Endothelial cell of hepatic sinusoid (primary cell): Measurements from ENCODE around the gene CNIH3.

ENCODE experiments used
- in situ Hi-C: cut with HindIII; loops from 2 replicates; pipeline ENCODE4 v1.10.0; 2017; ENCODE audit warnings: low sequenced_read_pairs

The CNIH3 gene

GRCh38 chr1:224713228-224713627 lies 97.1 kb downstream of the CNIH3 start:
- in situ Hi-C loops = no loop called here

DNA sequence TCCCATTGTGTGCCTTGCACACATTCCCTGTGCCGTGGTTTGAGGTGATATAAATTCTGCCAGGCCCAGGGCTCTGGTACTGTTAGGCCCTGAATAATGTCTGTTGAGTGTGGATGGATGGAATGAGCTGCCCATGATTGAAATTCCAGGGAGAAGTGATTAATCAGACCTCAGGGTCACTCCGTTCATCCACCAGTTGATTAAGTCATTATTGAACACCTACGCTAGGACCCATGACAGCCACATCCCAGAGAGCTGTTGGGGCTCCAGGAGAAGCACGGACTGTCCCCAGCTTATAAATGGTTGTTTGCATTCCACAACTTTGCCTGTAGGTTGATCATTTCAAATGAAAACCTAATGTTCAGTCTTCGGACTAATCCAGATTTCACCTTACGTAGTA lies 98.4 kb downstream of the CNIH3 start:
- in situ Hi-C loops = no loop called here

GRCh38 chr1:224718470-224719053 lies 102.4 kb downstream of the CNIH3 start:
- in situ Hi-C loops = no loop called here

- in situ Hi-C loops = no loop called here
These were observed 103.6 kb downstream of the CNIH3 start for GRCh38 chr1:224719716-224720115.

DNA sequence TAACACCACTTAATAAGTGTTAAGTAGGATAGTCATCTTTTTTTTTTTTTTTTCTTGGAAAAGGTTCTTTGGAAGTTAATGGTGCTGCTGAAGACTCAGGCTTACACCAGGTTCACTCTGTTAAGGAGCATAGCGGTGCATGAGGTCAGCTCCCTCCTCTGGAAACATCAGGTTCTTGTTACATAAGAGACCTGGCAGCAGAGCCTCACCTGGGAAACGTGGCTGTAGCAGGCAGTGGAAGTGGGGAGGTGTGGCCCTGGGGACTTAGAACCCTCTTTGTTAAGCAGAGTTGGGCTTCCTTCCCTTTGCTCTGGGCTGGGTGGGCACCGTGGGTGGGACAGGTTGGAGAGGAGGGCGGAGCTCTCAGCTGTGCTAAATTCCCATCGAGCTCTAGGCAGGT lies 104.1 kb downstream of the CNIH3 start:
- in situ Hi-C loops = no loop called here

DNA sequence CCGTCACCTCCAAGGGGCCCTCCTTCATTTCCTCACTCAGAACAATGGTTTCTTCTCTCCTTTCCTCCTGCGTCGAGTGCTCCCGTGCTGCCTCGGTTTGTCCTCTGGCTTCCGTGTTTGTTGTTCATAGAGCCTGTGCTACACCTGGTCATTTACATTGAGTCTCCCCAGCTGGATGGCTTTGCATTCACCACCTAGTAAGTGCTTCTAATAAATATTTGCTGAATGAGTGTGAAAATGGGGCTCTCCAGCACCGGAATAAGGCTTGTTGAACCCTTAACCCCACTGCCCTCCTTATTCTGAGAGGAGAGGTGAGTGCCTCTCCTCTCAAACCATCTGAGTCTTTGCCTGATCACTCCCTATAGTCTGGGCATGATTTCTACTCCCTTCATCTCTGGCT lies 104.9 kb downstream of the CNIH3 start:
- in situ Hi-C loops = no loop called here

- in situ Hi-C loops = no loop called here
These were observed 106.7 kb downstream of the CNIH3 start for GRCh38 chr1:224722838-224723237.

GRCh38 chr1:224724566-224724965 lies 108.4 kb downstream of the CNIH3 start:
- in situ Hi-C loops = no loop called here

DNA sequence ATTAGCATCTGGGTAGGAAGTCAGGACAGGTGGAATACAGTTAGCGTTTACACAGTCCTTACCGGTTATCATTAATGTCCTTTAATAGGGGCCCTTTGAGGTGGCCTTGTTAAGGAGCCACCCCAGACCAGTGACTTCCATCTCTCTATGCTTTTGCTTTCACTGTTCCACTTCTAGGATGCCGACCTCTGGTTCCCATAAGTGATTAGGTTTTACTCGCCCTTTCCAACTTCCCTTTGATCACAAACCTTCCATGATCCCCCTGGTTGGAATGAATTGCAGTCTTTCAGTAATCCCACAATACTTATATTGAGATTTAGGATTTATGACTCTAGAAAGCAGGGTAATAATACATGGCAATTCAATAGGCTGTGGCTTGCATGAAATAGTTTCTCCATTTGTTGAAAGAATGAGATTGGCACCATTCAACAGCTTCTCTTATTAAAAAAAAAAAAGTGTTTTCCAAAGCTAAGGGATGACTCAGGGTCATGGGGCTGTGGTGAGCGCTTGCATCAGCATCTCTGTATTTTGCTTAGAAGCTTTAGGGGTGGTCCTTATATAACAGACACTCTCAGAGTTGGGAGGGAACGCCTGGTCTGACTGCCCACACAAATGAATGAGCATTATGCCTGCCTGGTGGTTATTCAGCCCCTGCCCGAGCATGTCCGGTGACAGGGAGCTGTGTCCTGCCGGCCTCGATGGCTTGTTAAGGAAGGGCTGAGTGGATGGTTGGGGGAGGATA lies 110.5 kb downstream of the CNIH3 start:
- in situ Hi-C loops = no loop called here

DNA sequence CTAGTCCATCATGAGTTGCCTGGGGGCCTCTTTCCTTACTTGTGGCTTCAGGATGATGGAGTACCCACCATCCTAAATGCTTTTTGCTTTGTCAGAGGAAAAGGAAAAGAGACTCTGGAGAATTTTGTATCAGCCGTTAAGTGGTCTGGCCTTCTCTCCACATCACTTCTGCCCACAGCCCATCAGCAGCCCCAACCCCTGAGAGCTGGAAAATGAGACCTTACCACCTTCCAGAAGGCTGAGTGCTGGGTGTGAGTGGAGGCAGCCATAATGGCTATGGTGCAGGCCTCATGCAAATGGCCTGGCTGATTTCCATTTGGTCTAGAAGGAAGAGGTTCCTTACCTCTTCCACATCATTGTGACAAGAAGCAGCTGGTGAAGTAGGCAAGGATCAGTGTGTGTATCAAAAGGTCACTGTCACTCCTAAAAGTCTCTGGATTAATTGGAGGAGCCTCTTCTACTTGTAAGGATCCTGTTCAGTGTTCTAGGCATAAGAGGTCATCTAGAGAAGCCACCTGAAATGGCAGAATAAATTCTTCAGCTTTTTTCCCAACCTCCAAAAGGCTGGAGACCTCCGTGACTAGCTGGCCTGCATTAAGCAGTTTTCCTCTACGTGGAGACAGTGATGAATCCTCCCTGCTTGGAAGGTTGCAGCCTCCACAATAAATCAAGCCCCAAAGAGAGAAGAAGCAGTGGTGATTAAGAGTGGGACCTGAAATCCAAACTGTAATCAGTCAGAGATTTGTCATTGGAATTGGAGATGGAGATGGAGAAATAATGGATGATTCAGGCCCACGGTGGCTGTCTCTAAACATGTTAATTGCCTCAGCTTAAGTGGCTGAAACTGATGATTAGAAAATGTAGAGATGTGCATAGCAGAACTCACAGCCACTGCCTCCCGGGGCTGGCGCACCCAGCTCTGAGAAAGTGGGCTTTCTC lies 111.5 kb downstream of the CNIH3 start:
- in situ Hi-C loops = no loop called here

DNA sequence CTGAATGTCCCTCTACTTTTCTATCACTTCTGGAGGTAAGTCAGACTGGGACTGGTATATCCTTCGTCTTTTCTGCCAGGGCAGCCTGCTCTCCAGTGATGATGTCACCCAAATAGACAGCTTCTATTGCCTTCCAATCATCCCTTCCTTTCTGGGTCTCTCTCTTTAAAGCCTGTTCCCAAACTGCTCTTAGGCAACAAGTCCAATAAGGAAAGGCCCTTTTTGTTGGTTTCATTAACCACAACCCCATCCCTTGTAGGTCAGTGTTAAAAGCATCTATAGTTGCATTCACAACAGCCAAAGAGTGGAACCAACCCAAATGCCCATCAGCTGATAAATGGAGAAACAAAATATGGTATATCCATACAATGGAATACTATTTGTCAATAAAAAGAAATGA lies 114.4 kb downstream of the CNIH3 start:
- in situ Hi-C loops = no loop called here

- in situ Hi-C loops = no loop called here
These were observed 114.8 kb downstream of the CNIH3 start for GRCh38 chr1:224730965-224731364.

DNA sequence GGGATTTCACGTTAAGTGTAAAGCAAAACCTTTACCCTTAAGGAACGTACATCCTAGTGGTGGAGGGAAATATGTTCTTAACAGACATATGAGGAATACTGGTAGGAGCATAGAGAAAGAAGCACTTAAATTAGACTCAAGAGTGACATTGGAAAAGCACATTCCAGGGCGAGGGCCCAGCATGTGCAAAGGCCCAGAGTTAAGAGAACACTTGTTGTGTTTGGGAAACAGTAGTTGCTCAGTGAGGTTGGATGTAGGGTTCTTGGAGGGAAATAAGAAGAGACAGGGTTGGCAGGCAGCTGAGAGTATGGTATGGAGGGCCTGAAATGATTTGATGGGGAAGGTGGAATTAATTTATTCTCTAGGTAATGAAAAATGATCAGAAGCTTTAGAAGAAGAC lies 115.5 kb downstream of the CNIH3 start:
- in situ Hi-C loops = no loop called here

DNA sequence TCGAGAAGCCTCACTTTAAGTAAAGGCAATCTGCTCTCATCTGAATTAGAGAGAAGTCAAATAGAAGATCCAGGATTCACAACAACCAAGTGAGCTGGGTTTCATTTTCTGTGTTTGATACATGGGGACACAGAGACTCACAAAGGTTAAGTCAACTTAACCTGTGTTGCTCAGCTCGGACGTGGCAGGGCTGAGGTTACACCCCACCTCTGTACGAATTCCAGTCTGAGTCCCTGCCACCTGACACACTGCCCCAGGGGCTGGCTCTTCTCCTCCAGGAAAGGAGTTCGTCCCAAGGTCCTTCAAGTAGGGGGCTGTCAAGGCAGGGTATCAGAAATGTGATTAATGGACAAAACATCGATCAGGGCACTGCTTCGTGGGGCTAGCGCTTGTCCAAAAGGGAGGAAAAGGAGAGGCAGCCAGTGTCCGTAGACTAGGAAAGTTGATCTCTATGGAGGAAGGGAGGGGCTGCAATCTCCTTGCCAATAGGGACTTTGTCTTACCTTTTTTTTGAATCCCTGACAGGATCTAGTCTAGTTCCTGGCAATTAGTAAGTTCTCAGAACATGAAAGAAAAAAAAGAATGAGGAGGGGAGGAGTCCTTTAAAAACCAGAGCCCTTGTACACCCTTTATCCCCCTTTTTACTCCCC lies 116.4 kb downstream of the CNIH3 start:
- in situ Hi-C loops = no loop called here

DNA sequence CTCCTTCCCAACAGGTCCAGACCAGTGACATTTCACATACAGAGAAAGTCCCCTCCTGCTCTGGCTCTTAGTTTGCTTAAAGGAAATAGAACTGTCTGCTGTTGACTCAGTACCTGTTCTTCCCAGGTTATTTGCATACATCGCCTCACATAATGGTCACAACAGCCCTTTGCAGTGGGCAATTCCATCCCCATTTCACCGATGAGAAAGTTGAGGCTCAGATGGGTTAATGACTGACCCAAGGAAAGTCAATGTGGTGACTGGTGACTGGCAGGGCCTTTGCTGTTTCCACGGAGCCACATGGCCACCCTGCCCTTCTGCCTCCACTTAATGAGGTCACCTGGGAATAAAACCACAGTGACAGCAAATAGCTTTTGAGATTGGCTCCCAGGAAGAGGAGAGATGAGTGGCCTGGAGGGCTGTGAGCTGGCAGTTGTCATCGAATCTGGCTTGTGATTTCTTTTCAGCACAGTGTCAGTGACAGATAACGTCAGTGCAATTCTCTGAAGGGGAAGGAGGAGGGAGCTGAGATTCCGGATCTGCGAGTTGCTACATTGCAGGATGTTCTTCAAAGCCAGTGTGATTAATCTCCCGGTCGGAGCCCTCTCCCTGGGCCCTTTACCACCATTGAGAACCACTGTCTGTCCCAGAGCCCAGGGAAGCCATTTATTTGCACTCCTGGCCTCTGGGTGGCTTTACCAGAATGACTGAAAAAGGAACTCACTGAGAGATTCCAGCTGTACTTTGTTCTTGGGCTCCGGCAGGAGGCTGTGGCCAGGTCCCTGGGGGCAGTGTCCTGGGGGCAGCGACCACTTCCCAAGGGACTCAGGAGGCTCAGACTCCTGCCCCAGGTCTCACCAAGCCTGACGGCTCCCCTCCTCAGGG lies 117.2 kb downstream of the CNIH3 start:
- in situ Hi-C loops = no loop called here

DNA sequence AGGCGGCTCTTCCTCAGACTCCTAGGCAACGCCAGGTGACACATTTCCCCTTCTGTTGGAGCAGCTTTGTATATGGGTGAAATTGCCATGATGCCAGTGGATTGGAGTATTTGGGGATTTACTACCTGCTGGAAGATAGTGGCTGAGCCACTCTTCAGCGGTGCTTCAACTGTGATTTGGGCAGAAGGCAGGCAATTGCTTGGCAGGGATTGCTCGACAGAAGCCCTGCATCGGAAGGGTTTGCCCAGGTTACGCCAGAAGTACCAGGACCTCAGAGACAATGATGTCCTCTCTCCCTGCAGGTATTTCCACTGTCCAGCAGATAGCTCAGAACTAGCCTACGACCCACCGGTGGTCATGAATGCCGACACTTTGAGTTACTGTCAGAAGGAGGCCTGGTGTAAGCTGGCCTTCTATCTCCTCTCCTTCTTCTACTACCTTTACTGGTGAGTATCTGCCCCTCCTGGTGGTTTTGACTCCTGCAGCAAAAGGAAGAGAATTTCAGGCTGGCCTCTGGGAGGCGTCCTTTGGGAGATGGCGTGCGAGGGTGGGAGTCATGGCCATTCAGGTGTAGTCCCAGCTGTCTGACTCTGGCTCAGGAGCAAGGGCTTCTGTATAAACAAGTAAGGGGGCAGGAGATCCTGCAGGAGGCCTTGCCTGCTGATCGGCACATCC lies 118.3 kb downstream of the CNIH3 start:
- in situ Hi-C loops = no loop called here

DNA sequence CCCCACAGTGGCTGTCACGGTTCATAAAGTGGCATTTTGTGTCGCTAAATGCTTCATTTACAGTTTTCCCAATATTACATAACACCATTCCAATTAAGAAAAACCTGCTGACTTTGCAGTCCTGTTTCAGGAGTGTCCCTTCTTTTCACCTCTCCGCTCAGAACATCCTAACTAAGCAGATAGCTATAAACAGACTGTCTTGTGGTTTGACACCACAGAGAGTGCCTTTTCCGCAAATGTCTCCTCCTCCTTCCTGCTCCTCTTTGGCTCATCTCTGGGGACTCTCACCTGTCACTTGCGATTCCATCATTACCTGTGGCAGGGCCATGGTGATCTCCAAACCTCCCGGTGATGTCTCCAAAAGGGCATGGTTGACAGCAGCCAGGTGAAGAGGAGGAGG lies 119.0 kb downstream of the CNIH3 start:
- in situ Hi-C loops = no loop called here

DNA sequence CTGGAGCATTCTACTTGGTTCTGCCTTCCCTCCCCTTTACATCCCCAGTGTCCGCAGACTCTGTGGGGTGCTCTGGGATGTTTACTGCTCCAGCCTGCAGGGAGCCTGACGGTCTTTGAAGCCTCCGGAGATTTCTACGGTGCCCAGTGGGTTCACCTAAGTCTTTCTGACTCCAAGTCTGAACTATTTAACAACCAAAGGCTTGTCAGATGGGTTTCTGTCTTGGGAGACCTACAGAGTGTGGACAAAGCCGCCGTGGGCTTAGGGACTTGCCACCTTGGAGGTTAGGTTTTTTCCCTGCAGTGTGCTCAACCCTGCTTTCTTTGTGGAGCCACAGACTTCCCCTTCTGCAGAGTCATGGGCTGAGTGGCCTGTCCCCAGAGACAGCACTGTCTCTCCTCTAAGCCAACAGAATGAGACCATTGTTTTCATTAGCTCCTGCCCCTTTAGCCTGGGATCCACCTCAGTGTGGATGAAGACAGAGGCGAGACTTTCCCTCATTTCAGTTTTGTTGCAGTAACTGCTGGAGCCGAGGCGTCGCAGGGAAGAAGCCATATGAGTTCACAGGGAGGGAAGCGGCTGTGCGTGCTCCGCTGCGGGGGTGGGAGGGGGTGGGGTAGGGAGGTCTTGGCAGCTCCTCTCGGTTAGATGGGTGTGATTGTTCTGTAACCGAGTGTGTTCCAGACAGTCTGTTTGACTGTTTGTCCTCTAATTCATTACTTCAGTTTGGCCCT lies 120.7 kb downstream of the CNIH3 start:
- in situ Hi-C loops = no loop called here

DNA sequence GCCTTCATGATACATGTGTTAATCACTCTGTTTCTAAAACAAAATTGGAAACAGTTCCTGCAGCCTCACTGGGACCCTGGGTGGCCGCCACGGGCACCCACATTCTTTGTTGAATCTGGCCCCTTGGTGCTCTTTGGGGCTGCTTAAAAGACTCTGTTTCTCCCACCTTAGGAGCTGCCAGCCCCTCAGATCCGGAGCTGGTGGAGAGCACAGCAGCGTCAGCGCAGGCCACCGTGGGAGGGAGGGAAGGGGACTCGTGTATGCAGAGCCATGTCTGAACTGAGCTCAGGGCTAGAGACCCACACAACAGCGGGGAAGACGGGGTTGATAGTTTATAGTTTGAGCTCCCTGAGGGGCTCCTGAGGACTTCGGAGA lies 121.2 kb downstream of the CNIH3 start:
- in situ Hi-C loops = no loop called here
